Transverse colon (tissue), 3 donors: ENCODE results near the gene TGFBR3L.
"Not testable (repeated sequence)": the region's sequence is repeated elsewhere in the genome, so short reads cannot be mapped to it uniquely, and the experiment has no call there.

ENCODE experiments used
- POLR2A ChIP-seq: fragments of 450-650 bp; IDR thresholded peaks from one replicate; pipeline ENCODE4 v1.6.1; 2016; ENCODE audit warnings: antibody characterized with exemption, mild to moderate bottlenecking, moderate library complexity
- TF ChIP-seq, protein P1 (sequence below), 5 experiments: fragments of 200-600 bp in 3 of 5; fragments of 450-650 bp in 2 of 5; sonication (generic) in 3 of 5; IDR thresholded peaks; 1 replicate in 2 of 5; 2 replicates in 3 of 5; pipeline ENCODE4 v1.5.1; 2016 to 2017; ENCODE audit warnings: antibody characterized with exemption in 5 of 5, inconsistent platforms in 3 of 5, mild to moderate bottlenecking in 2 of 5, moderate library complexity in 1 of 5

DNA sequence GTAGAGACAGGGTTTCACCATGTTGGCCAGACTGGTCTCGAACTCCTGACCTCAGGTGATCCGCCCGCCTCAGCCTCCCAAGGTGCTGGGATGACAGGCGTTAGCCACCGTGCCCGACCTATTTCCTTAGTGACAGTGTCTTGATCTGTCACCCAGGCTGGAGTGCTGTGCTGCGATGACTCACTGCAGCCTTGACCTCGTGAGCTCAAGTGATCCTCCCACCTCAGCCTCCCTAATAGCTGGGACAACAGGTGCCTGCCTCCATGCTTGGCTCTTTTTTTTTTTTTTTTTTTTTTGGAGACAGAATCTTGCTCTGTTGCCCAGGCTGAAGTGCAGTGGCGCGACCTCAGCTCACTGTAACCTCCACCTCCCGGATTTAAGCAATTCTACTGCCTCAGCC is 15.4 kb downstream of the TGFBR3L start:
- not testable (repeated sequence) for TF ChIP-seq POLR2A
- TF ChIP-seq, protein P1, sequence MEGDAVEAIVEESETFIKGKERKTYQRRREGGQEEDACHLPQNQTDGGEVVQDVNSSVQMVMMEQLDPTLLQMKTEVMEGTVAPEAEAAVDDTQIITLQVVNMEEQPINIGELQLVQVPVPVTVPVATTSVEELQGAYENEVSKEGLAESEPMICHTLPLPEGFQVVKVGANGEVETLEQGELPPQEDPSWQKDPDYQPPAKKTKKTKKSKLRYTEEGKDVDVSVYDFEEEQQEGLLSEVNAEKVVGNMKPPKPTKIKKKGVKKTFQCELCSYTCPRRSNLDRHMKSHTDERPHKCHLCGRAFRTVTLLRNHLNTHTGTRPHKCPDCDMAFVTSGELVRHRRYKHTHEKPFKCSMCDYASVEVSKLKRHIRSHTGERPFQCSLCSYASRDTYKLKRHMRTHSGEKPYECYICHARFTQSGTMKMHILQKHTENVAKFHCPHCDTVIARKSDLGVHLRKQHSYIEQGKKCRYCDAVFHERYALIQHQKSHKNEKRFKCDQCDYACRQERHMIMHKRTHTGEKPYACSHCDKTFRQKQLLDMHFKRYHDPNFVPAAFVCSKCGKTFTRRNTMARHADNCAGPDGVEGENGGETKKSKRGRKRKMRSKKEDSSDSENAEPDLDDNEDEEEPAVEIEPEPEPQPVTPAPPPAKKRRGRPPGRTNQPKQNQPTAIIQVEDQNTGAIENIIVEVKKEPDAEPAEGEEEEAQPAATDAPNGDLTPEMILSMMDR (IDR thresholded peaks at IDR 0.05), result not testable (repeated sequence)
